OCI-LY3 (cell line): ENCODE results near the gene CLTCL1.

Experiments used
- CTCF ChIP-seq: fragments of 200-600, 300-600 bp; sonication (generic); IDR thresholded peaks from 2 replicates; pipeline ENCODE4 v1.5.1; 2014; ENCODE audit warnings: antibody characterized with exemption, low read length, low read depth
- EZH2phosphoT487 ChIP-seq: fragments of 200-600 bp; shearing (Covaris generic); IDR thresholded peaks from 2 replicates; pipeline ENCODE4 v1.6.1; 2018; ENCODE audit warnings: antibody characterized with exemption, mixed run types, low read depth

GRCh38 chr22:19213442-19214077 is 78.0 kb downstream of the CLTCL1 start:
- TF ChIP-seq CTCF = no peak
- TF ChIP-seq EZH2phosphoT487 = no peak
